HCT116 (cell line): Measurements from ENCODE around the gene TPK1.

Source experiments
- CBX3 ChIP-seq: IDR thresholded peaks from 2 replicates; pipeline ENCODE4 v1.6.1; 2012; ENCODE audit warnings: low read depth
- EZH2 ChIP-seq: fragments of 200-600 bp; sonication (generic); IDR thresholded peaks from 2 replicates; pipeline ENCODE4 v1.6.1; 2017; ENCODE audit warnings: antibody characterized with exemption, mixed run types
- POLR2A ChIP-seq: IDR thresholded peaks from 2 replicates; pipeline ENCODE4 v1.7.0; 2011; ENCODE audit warnings: borderline replicate concordance; ENCODE audit not compliant: insufficient read depth, insufficient read length; ENCODE audit errors: extremely low read depth
- POLR2AphosphoS5 ChIP-seq: IDR thresholded peaks from 2 replicates; pipeline ENCODE4 v1.6.1; 2011; ENCODE audit warnings: mild to moderate bottlenecking, low read depth, low read length, moderate library complexity
- RAD21 ChIP-seq: IDR thresholded peaks from 2 replicates; pipeline ENCODE4 v1.6.1; 2012; ENCODE audit warnings: low read depth, mild to moderate bottlenecking
- REST ChIP-seq: IDR thresholded peaks from 2 replicates; pipeline ENCODE4 v1.6.1; 2012; ENCODE audit warnings: low read depth
- SIN3A ChIP-seq: IDR thresholded peaks from 2 replicates; pipeline ENCODE4 v1.6.1; 2012; ENCODE audit warnings: low read depth
- ZFX ChIP-seq: fragments of 450-650 bp; IDR thresholded peaks from 2 replicates; pipeline ENCODE4 v1.6.1; 2017
- TF ChIP-seq, protein P1 (sequence below), 3 experiments: fragments of 200-600 bp in 1 of 3; sonication (generic) in 1 of 3; IDR thresholded peaks in 2 of 3; conservative IDR thresholded peaks in 1 of 3; 2 replicates each; pipeline ENCODE4 v1.5.1; 2012 to 2017; ENCODE audit warnings: low read depth in 2 of 3, low read length in 2 of 3, antibody characterized with exemption in 1 of 3, borderline replicate concordance in 1 of 3, control low read depth in 1 of 3, mild to moderate bottlenecking in 1 of 3, mixed read lengths in 1 of 3, mixed run types in 1 of 3, moderate library complexity in 1 of 3; ENCODE audit not compliant: insufficient read depth in 1 of 3
- TF ChIP-seq, protein P2 (sequence below): IDR thresholded peaks from 2 replicates; pipeline ENCODE4 v1.6.1; 2012

GRCh38 chr7:144791488-144791887, 44.4 kb downstream of the TPK1 start:
- TF ChIP-seq REST (no peak), RAD21 (no peak), SIN3A (no peak), ZFX (no peak), POLR2AphosphoS5 (no peak), CBX3 (no peak), EZH2 (no peak), POLR2A (no peak)
- TF ChIP-seq, protein P1, sequence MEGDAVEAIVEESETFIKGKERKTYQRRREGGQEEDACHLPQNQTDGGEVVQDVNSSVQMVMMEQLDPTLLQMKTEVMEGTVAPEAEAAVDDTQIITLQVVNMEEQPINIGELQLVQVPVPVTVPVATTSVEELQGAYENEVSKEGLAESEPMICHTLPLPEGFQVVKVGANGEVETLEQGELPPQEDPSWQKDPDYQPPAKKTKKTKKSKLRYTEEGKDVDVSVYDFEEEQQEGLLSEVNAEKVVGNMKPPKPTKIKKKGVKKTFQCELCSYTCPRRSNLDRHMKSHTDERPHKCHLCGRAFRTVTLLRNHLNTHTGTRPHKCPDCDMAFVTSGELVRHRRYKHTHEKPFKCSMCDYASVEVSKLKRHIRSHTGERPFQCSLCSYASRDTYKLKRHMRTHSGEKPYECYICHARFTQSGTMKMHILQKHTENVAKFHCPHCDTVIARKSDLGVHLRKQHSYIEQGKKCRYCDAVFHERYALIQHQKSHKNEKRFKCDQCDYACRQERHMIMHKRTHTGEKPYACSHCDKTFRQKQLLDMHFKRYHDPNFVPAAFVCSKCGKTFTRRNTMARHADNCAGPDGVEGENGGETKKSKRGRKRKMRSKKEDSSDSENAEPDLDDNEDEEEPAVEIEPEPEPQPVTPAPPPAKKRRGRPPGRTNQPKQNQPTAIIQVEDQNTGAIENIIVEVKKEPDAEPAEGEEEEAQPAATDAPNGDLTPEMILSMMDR (IDR thresholded peaks at IDR 0.05 in 2 of 3, conservative IDR thresholded peaks at IDR 0.05 in 1 of 3; ENCODE audit: borderline replicate concordance in 1 of 3, insufficient read depth in 1 of 3, low read depth in 2 of 3, low read length in 2 of 3): no peak
- TF ChIP-seq, protein P2, sequence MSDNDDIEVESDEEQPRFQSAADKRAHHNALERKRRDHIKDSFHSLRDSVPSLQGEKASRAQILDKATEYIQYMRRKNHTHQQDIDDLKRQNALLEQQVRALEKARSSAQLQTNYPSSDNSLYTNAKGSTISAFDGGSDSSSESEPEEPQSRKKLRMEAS: no peak
